GM11168 (cell line): ENCODE measurements around the gene MFAP3L.

ENCODE experiments used
- in situ Hi-C: fragments of 300-500 bp; cut with MboI; formaldehyde crosslinking; loops from one replicate; pipeline ENCODE4 v1.12.0; 2022; ENCODE audit warnings: low sequenced_read_pairs; ENCODE audit not compliant: unreplicated experiment

MFAP3L gene

DNA sequence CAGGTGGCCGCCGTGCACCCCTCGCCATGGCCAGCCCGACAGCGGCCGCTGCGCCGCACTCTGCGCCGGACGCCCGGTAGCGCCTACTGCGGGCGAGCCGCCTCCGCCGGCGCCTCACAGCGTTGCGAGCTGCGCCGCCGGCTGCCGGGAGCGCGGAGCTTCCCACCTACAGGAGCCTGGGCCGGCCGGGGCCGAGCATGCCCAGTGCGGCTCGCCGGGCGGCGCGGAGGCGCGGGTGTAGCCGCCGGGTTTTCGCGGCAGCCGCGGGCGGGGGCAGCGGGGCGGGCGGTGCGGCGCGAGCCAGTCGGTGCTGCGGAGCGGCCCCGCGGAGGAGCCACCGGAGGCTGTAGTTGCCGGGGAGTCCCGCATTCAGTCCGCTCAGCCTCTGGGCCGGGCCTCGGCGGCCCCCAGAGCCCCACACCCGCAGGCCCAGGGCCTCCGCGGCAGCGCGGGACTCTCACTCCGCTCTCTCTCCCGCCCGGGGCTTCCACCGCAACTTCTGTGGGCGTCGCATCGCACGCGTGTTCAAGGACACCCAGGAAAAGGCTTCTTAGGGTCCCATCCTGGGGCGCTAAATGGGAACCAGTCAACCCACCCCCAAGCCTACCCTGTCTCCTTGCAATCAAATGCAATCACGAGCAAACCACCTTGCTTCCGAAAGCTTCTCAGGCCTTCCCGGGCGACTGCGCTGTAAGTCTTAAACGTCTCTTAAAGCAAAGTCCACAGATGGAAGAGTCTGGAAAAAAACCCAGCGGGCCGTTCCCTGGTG lies at the start of gene MFAP3L:
Gene MFAP3L (minus strand): TSS at position 143 of the 769 bp plus-strand sequence. CDS start 20,518 bp downstream, outside the sequence.
- in situ Hi-C loops = loop anchor here (25.0 kb wide), 1 partner anchor 414 kb away; the partner anchor contains the start of genes CLCN3 and NEK1

DNA sequence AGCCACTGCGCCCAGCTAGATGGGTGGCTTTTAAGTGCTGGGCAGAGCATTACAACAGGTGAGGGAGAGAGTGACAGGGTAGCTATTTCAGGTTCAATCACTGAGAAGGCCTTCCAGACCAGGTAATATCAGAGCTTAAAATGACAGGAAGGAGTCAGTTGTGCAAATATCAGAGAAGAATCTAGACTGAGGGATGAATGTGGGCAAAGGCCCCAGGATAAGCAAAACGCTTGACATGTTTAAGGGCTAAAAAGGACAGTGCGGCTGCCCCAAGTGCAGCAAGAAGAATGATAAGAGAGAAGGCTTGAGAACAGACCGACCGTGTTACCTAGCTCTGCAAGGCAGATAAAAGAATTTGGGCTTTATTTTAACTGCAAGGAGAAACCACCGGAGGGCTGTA lies 45.0 kb upstream of the MFAP3L start:
- in situ Hi-C loops = no loop called here

- in situ Hi-C loops = no loop called here
Observed at GRCh38 chr4:170068438-170069128, 42.4 kb upstream of the MFAP3L start.

GRCh38 chr4:170059421-170059820 lies 33.2 kb upstream of the MFAP3L start:
- in situ Hi-C loops = no loop called here

- in situ Hi-C loops = no loop called here
Observed at GRCh38 chr4:170058826-170059225, 32.6 kb upstream of the MFAP3L start.

GRCh38 chr4:170057866-170058265 lies 31.7 kb upstream of the MFAP3L start:
- in situ Hi-C loops = no loop called here

- in situ Hi-C loops = no loop called here
Observed at GRCh38 chr4:170052919-170053318, 26.7 kb upstream of the MFAP3L start.

DNA sequence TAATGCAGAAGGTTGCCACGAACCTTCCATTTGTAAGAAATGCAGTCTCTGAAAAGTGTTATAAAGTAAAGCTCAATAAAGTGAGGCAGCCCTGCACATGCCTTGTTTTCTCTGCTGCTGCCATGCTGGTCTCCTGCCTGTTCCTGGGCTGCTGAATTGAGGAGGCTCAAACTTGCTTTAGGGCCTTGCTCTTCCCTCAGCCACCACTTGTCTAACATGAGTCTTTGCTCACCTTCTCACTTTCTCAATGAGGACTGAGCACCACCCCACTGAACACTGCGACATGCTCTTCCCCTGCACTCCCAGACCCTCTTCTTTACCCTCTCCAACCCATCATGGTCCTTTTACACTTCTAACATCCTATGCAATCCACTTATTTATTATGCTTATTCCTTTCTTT lies 25.2 kb upstream of the MFAP3L start:
- in situ Hi-C loops = no loop called here

DNA sequence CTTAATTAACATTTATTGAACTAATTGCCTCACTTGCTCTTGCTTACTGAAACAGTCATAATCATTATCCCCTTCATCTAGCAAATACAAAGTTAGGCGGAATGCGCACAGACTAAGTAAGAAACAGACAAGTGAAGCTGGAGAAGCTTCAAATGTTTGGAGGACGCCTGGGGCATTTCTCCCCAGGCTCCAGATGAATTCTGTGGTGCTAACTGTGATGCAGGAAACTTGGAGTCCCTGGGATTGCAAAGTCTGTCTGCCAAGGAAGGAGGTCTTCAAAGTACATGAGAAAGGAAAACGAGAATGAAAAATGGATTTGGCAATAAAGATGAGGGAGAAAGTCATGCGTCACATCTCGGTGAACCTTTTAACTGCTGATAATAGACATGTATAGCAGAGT lies 23.6 kb upstream of the MFAP3L start:
- in situ Hi-C loops = loop anchor here (10.0 to 25.0 kb wide), 2 partner anchors 245 to 437 kb away; partner anchors contain the start of genes CLCN3 and NEK1

- in situ Hi-C loops = loop anchor here (10.0 to 25.0 kb wide), 2 partner anchors 243 to 436 kb away; partner anchors contain the start of genes CLCN3 and NEK1
Observed at GRCh38 chr4:170047771-170048354, 21.7 kb upstream of the MFAP3L start.

GRCh38 chr4:170046156-170046555 lies 20.0 kb upstream of the MFAP3L start:
- in situ Hi-C loops = loop anchor here (10.0 to 25.0 kb wide), 2 partner anchors 241 to 434 kb away; partner anchors contain the start of genes CLCN3 and NEK1

DNA sequence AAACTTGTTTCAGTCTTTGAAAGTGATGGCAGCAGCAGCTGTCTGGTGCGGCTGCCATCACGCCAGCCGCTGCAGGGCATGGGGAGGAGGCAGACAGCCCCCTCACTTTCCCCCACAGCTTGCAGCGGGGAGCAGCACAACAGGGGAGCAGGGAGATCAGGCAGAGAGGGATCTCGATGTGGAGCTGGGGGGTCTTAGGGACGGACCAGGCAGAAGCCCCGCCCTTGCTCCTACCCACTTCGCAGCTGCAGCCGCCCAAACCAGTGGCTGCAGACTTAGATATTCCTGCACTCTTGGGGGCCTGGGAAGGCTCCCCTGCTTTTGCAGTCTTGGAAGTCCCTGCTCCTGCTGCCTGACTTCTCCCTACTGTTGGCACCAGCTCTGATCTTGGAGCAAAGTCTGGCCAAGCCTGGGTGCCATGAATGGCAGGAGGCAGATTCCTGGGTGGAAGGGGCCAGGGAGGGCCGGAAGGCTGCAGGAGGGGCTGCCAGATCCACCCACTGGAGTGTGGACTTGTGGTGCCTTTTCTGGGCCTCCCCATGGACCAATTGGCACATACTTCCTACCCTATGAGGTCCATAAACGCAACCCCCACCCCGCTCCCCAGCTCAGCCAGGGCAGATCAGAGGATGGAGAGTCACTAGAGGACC lies 14.0 kb upstream of the MFAP3L start:
- in situ Hi-C loops = loop anchor here (10.0 to 25.0 kb wide), 2 partner anchors 235 to 428 kb away; partner anchors contain the start of genes CLCN3 and NEK1

DNA sequence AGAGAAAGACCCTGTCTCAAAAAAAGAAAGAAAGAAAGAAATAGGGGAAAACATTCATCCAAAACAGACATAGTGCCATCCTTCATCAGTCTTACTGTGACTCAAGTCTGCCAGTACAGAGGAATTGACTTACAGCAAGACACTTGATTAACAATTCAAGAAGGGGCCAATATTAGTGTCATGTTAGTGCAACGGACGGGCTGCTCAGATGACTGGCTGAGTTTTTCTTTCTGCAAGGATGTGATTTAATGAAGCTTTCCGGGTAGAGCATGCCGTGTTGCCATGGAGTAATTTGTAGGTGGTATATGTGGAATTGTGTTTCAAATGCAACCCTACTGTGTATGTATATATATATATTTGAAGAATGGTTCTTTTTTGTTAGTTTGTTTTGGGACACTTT lies 12.6 kb upstream of the MFAP3L start:
- in situ Hi-C loops = loop anchor here (25.0 kb wide), 1 partner anchor 426 kb away; the partner anchor contains the start of genes CLCN3 and NEK1

- in situ Hi-C loops = loop anchor here (25.0 kb wide), 1 partner anchor 426 kb away; the partner anchor contains the start of genes CLCN3 and NEK1
Observed at GRCh38 chr4:170038232-170038631, 12.0 kb upstream of the MFAP3L start.

DNA sequence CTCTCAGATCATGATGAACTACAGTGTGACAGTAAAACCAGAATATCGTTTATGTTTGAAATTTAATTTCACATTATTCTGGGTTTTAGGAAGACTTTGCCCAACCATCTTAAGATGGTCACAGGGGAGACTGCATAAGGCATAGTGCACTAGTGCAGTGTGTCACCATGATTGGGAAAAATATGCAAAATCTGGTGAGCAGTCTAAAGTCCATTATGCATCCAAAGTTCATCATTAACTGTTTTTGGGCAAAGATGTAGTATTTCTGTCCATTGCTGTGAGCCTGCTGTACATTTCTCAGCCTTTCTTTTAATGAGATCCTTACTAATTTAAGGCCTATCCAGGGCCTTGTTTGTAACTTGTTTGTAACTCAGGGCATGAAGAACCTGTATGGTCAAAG lies 11.3 kb upstream of the MFAP3L start:
- in situ Hi-C loops = loop anchor here (25.0 kb wide), 1 partner anchor 425 kb away; the partner anchor contains the start of genes CLCN3 and NEK1

- in situ Hi-C loops = loop anchor here (25.0 kb wide), 1 partner anchor 424 kb away; the partner anchor contains the start of genes CLCN3 and NEK1
Observed at GRCh38 chr4:170035845-170036244, 9.7 kb upstream of the MFAP3L start.

GRCh38 chr4:170035231-170035630 lies 9.0 kb upstream of the MFAP3L start:
- in situ Hi-C loops = loop anchor here (25.0 kb wide), 1 partner anchor 423 kb away; the partner anchor contains the start of genes CLCN3 and NEK1

DNA sequence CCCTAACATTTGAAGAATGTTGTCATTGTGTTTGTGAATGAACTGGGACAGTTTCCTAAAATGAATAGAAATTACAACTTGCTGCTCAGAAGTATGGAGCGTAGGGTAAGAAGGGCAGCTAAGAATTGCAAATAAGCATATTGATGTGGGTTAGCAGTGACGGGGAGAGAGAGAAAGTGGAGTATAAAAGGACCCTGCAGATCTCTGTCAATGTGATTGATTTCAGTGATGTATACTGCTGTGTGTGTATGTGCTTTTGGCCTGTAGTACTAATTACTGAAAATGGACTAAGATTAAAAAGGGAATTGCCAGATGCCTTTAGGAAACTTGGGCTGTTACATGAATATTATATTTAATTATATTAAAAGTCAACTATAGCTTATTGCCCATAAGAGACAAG lies 7.8 kb upstream of the MFAP3L start:
- in situ Hi-C loops = loop anchor here (25.0 kb wide), 1 partner anchor 422 kb away; the partner anchor contains the start of genes CLCN3 and NEK1

DNA sequence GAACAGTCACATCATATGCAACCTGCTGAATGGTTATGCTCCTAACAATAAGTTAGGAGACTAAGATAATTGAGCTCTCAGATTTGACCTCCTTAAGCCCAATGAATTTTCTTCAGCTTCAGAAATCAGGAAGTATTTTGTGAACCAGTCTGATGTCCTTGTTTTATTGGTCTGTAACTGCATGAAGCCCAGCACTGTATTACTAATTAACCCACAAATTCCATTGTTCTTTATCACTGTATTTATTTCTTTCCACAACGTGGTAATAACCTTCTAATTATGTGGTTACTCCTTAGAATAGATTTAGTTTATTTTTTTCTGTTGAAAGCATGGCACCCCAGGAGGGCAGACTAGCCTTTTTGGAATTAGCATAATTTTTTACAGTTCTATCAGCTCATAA lies 3.9 kb upstream of the MFAP3L start:
- in situ Hi-C loops = loop anchor here (25.0 kb wide), 1 partner anchor 418 kb away; the partner anchor contains the start of genes CLCN3 and NEK1
